Measurements from ENCODE around the gene PRKCQ. TPM values are rescaled to one million over a fixed set of nuclear protein-coding genes. Genes with fewer than 3 reads are reported as not detected.
A peak's percentile ranks its signal among the peaks of the same experiment; 100 is the strongest.
"Not testable (repeated sequence)": the region's sequence is repeated elsewhere in the genome, so short reads cannot be mapped to it uniquely, and the experiment has no call there.

Gene PRKCQ
- total RNA-seq, 2 experiments from 2014 or later, result 62.6 to 69.5 TPM

- H3K4me3 Mint-ChIP-seq, result no peak overlapping the region
- H3K27ac Mint-ChIP-seq, result no peak overlapping the region
- peaks cover 18% of the 10 kb centered on the region for H3K9me3 Mint-ChIP-seq
- no peak for DNase-seq
- ChIA-PET POLR2A (no interaction called here), CTCF (interaction anchor here (1.2 kb wide), 1 partner anchor 188 kb away, joined by 3 read pairs; no protein-coding TSS in a partner anchor)
- H3K4me1 Mint-ChIP-seq, result peaks cover 17% of the 10 kb centered on the region
- no peaks in the 10 kb centered on the region for H3K27me3 Mint-ChIP-seq
- H3K36me3 Mint-ChIP-seq (ENCODE audit: low read depth), result peaks cover 84% of the 10 kb centered on the region
These were observed 124.0 kb downstream of the PRKCQ start for GRCh38 chr10:6456067-6456466.

DNA sequence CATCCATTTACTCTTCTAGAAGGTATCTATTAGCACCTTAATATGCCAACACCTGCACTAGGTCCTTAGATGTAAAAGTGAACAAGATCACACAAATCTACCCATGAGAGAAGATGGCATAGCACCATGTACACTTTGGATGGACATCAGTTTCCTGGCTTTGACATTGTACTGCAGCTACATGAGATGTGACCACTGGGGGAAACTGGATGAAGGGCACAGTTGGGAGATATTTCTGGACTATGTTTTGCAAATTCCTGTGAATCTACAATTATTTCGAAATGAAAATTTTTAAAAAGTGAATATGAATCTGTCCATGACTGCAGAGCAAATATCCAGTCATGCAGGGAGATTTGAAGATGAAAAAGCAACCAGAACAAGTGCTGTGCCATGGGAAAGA, 124.5 kb downstream of the PRKCQ start:
- ChIA-PET CTCF (interaction anchor here (1.2 to 1.4 kb wide), 2 partner anchors 9 to 188 kb away, joined by 3 read pairs; no protein-coding TSS in a partner anchor), POLR2A (no interaction called here)
- Mint-ChIP-seq H3K27ac (no peak overlapping the region), H3K9me3 (peaks cover 14% of the 10 kb centered on the region), H3K4me3 (no peak overlapping the region), H3K36me3 (ENCODE audit: low read depth) (peaks cover 82% of the 10 kb centered on the region), H3K4me1 (peaks cover 14% of the 10 kb centered on the region), H3K27me3 (no peaks in the 10 kb centered on the region)
- DNase-seq, result no peak

GRCh38 chr10:6446711-6447110, 133.4 kb downstream of the PRKCQ start:
- H3K36me3 Mint-ChIP-seq (ENCODE audit: low read depth), result peaks cover 59% of the 10 kb centered on the region
- no peak overlapping the region for H3K27ac Mint-ChIP-seq
- ChIA-PET POLR2A (no interaction called here), CTCF (interaction anchor here (0.6 to 2.4 kb wide), 11 partner anchors 8 to 201 kb away, joined by 3 to 10 read pairs (median 4); no protein-coding TSS in a partner anchor)
- no peak overlapping the region for H3K4me3 Mint-ChIP-seq
- no peak for DNase-seq
- H3K27me3 Mint-ChIP-seq, result no peaks in the 10 kb centered on the region
- no peaks in the 10 kb centered on the region for H3K9me3 Mint-ChIP-seq
- peaks cover 47% of the 10 kb centered on the region for H3K4me1 Mint-ChIP-seq

- no peaks in the 10 kb centered on the region for H3K9me3 Mint-ChIP-seq
- POLR2A ChIA-PET, result no interaction called here
These were observed 134.3 kb downstream of the PRKCQ start for GRCh38 chr10:6445671-6446316.

DNA sequence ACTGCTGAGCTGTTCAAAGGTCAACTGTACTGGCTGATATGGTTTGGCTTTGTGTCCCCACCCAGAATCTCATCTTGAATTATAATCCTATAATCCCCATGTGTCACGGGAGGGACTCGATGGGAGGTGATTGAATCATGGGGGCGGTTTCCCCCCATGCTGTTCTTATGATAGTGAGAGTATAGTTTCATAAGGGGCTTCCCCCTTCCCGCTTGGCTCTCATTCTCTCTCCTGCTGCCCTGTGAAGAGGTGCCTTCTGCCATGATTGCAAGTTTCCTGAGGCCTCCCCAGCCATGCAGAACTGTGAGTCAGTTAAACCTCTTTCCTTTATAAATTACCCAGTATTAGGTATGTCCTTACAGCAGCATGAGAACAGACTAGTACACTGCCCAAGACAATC, 140.2 kb downstream of the PRKCQ start:
- H3K27ac Mint-ChIP-seq, CTCF ChIA-PET, H3K27me3 Mint-ChIP-seq, H3K9me3 Mint-ChIP-seq, H3K4me3 Mint-ChIP-seq, DNase-seq, POLR2A ChIA-PET: not testable (repeated sequence)
- peaks cover 36% of the 10 kb centered on the region for H3K4me1 Mint-ChIP-seq
- H3K36me3 Mint-ChIP-seq (ENCODE audit: low read depth), result peaks cover 78% of the 10 kb centered on the region

More at GRCh38 chr10:6445671-6446316, 134.3 kb downstream of the PRKCQ start:
- peak; percentile 74 for DNase-seq
- H3K36me3 Mint-ChIP-seq (ENCODE audit: low read depth), result peaks cover 59% of the 10 kb centered on the region
- CTCF ChIA-PET, result interaction anchor here (0.5 to 1.7 kb wide), 14 partner anchors 9 to 1012 kb away, joined by 3 to 10 read pairs (median 4); no protein-coding TSS in a partner anchor
- peaks cover 47% of the 10 kb centered on the region for H3K4me1 Mint-ChIP-seq
- no peaks in the 10 kb centered on the region for H3K27me3 Mint-ChIP-seq
- peak overlapping the region; percentile 11 for H3K27ac Mint-ChIP-seq
- no peak overlapping the region for H3K4me3 Mint-ChIP-seq

GRCh38 chr10:6431861-6432260, 148.2 kb downstream of the PRKCQ start:
- Mint-ChIP-seq H3K4me1 (peaks cover 6% of the 10 kb centered on the region), H3K27me3 (no peaks in the 10 kb centered on the region), H3K4me3 (no peak overlapping the region), H3K9me3 (no peaks in the 10 kb centered on the region), H3K27ac (no peak overlapping the region), H3K36me3 (ENCODE audit: low read depth) (peaks cover 75% of the 10 kb centered on the region)
- ChIA-PET POLR2A (no interaction called here), CTCF (interaction anchor here (0.6 kb wide), 1 partner anchor 243 kb away, joined by 3 read pairs; no protein-coding TSS in a partner anchor)
- no peak for DNase-seq

- H3K9me3 Mint-ChIP-seq, result no peaks in the 10 kb centered on the region
- H3K27me3 Mint-ChIP-seq, result no peaks in the 10 kb centered on the region
- ChIA-PET CTCF (no interaction called here), POLR2A (no interaction called here)
- peaks cover 69% of the 10 kb centered on the region for H3K36me3 Mint-ChIP-seq (ENCODE audit: low read depth)
- no peak overlapping the region for H3K4me3 Mint-ChIP-seq
- peaks cover under 1% of the 10 kb centered on the region for H3K4me1 Mint-ChIP-seq
- DNase-seq, result no peak
- H3K27ac Mint-ChIP-seq, result peak overlapping the region; percentile 16
These were observed 148.9 kb downstream of the PRKCQ start for GRCh38 chr10:6431186-6431585.

DNA sequence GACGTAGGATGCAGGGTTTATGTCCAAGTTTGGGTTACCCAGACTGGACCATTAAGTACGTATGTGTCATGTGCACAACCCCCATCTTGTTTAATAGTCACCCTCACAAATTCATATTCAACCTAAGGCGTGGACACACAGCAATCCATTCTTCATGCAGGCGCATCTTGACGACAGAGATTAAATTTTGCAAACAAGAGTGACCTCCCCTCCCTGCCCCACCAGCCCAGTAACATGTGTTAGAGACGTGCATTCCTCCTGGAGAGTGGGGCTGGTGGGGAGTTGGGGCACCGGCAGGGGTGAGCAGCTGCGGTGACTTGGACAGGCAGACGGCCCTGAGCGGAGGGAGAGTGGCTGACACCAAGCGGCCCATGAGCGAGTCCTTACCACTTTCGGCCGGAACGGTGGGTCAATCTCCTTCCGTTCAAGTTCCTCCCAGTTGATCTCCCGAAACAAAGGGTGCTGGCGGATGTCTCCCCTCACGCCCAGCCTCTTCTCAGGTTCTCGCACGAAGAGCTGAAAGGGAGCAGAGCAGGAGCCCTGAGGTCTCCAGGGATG, 149.6 kb downstream of the PRKCQ start:
- ChIA-PET POLR2A (no interaction called here), CTCF (no interaction called here)
- Mint-ChIP-seq H3K4me3 (no peak overlapping the region), H3K9me3 (no peaks in the 10 kb centered on the region), H3K4me1 (no peaks in the 10 kb centered on the region), H3K36me3 (ENCODE audit: low read depth) (peaks cover 73% of the 10 kb centered on the region), H3K27ac (no peak overlapping the region), H3K27me3 (no peaks in the 10 kb centered on the region)
- no peak for DNase-seq

- DNase-seq, result no peak
- Mint-ChIP-seq H3K27me3 (no peaks in the 10 kb centered on the region), H3K4me1 (peaks cover 5% of the 10 kb centered on the region), H3K9me3 (no peaks in the 10 kb centered on the region), H3K36me3 (ENCODE audit: low read depth) (peaks cover 61% of the 10 kb centered on the region), H3K27ac (no peak overlapping the region), H3K4me3 (no peak overlapping the region)
- CTCF ChIA-PET, result interaction anchor here (1.0 kb wide), 1 partner anchor 225 kb away, joined by 3 read pairs; the partner anchor contains the start of gene PFKFB3
- POLR2A ChIA-PET, result no interaction called here
These were observed 152.6 kb downstream of the PRKCQ start for GRCh38 chr10:6427357-6427959.

DNA sequence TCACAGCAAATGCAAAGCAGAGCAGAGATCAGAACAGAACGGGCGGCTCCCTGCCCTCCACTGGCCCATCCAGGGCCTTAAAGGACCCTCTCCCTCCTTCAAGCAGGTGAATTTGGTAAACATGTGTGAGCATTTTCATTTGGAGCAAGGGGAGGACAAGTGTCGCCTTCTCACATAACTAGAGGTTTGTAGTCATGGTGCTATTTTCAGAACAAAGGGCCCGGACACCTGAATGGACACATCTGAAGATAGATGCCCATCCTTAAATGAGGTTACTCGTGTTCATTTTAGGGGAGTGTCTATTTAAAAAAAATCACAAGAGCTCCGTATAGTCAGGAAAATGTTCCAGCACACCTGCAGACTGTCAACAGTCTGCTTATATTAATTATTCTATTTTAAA, 153.8 kb downstream of the PRKCQ start:
- ChIA-PET POLR2A (no interaction called here), CTCF (interaction anchor here (0.6 kb wide), 1 partner anchor 20 kb away, joined by 3 read pairs; no protein-coding TSS in a partner anchor)
- H3K4me3 Mint-ChIP-seq, result no peak overlapping the region
- no peaks in the 10 kb centered on the region for H3K27me3 Mint-ChIP-seq
- no peak overlapping the region for H3K27ac Mint-ChIP-seq
- peaks cover 57% of the 10 kb centered on the region for H3K36me3 Mint-ChIP-seq (ENCODE audit: low read depth)
- H3K9me3 Mint-ChIP-seq, result no peaks in the 10 kb centered on the region
- no peak for DNase-seq
- peaks cover 5% of the 10 kb centered on the region for H3K4me1 Mint-ChIP-seq

DNA sequence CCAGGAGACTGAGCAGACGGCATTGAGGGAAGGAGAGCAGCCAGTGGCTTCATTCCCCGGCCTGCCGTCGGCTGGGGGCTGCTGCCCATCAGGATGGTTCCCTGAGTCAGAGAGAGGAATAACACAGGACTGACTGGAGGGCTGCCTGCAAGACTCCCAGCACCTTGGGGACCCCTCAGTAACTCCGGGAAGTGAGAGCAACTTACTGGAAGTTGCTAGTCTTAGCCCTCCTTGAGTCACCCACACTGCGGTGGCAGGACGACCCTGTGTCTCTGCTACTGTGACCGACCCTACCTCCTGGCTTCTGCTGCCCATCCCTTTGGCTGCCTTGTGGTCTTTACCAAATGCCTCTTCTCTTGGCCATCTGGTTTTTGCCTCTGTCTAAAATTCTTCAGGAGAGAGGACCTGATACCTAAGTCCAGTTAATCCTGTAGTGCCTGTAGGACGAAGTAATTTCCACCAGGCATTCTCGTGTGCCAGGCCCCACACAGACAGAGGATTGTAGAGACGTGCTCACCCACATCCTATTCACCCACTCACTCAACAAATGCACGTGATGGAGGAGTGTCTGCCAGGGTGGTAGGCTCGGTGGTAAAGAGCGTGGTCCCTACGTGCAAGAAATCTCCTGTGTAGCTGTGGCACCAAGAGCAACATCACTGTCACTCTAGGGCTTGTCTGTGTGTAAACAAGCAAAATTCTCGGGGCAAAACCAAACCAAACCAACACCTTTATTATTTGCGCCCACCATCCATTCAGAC, 156.5 kb downstream of the PRKCQ start:
- DNase-seq, result no peak
- POLR2A ChIA-PET, result no interaction called here
- Mint-ChIP-seq H3K27me3 (no peaks in the 10 kb centered on the region), H3K4me1 (peaks cover 5% of the 10 kb centered on the region), H3K4me3 (no peak overlapping the region), H3K27ac (no peak overlapping the region), H3K36me3 (ENCODE audit: low read depth) (peaks cover 38% of the 10 kb centered on the region), H3K9me3 (no peaks in the 10 kb centered on the region)
- CTCF ChIA-PET, result no interaction called here

- no peak for DNase-seq
- CTCF ChIA-PET, result interaction anchor here (0.6 to 1.3 kb wide), 2 partner anchors 12 to 1252 kb away, joined by 3 to 7 read pairs; no protein-coding TSS in a partner anchor
- Mint-ChIP-seq H3K27ac (no peak overlapping the region), H3K27me3 (no peaks in the 10 kb centered on the region), H3K4me1 (peaks cover 5% of the 10 kb centered on the region), H3K9me3 (no peaks in the 10 kb centered on the region), H3K4me3 (no peak overlapping the region), H3K36me3 (ENCODE audit: low read depth) (peaks cover 34% of the 10 kb centered on the region)
- POLR2A ChIA-PET, result no interaction called here
These were observed 157.1 kb downstream of the PRKCQ start for GRCh38 chr10:6423004-6423403.

Measured in activated CD4-positive, alpha-beta T cell treated with anti-CD3 and anti-CD28 coated beads, Interleukin-2, amount 10 ng/mL, durations not matched to agents 7 days and 5 days (primary cell).